ACC112 (cell line): ENCODE measurements around the gene CUEDC2.

Experiments
- H2AFZ ChIP-seq: fragments of 200-600 bp; sonication (generic); one replicate; pipeline ENCODE4 v1.6.0; 2017; ENCODE audit warnings: antibody characterized with exemption, low read length; ENCODE audit not compliant: unreplicated experiment
- H3K27ac ChIP-seq: fragments of 200-600 bp; sonication (generic); 2 replicates; pipeline ENCODE4 v1.5.1; 2014; ENCODE audit warnings: low read depth, mild to moderate bottlenecking, antibody characterized with exemption, low read length, moderate library complexity
- H3K27me3 ChIP-seq: fragments of 200-600 bp; sonication (generic); 2 replicates; pipeline ENCODE4 v1.6.1; 2014; ENCODE audit warnings: mild to moderate bottlenecking, antibody characterized with exemption, low read length, moderate library complexity, mixed read lengths; ENCODE audit not compliant: insufficient read depth
- H3K36me3 ChIP-seq: fragments of 200-600 bp; sonication (generic); 2 replicates; pipeline ENCODE4 v1.6.1; 2016; ENCODE audit warnings: mild to moderate bottlenecking, antibody characterized with exemption, low read length, moderate library complexity, mixed read lengths; ENCODE audit not compliant: insufficient read depth
- H3K4me1 ChIP-seq: fragments of 200-600 bp; sonication (generic); one replicate; pipeline ENCODE4 v1.6.1; 2016; ENCODE audit warnings: low read length, mixed read lengths; ENCODE audit not compliant: insufficient read depth, unreplicated experiment, control insufficient read depth
- H3K4me3 ChIP-seq: fragments of 200-600 bp; sonication (generic); 2 replicates; pipeline ENCODE4 v1.5.1; 2014; ENCODE audit warnings: mild to moderate bottlenecking, low read depth, low read length
- H3K79me2 ChIP-seq: fragments of 200-600 bp; sonication (generic); one replicate; pipeline ENCODE4 v1.6.0; 2016; ENCODE audit warnings: low read length; ENCODE audit not compliant: control insufficient read depth, unreplicated experiment, insufficient read depth

Gene CUEDC2

GRCh38 chr10:102416283-102416682 lies 16.1 kb downstream of the CUEDC2 start:
- peaks cover 15% of the 10 kb centered on the region for H3K4me1 ChIP-seq
- H3K79me2 ChIP-seq = no peaks in the 10 kb centered on the region
- no peak overlapping the region for H2AFZ ChIP-seq
- no peak overlapping the region for H3K4me3 ChIP-seq
- no peaks in the 10 kb centered on the region for H3K36me3 ChIP-seq
- no peak overlapping the region for H3K27ac ChIP-seq
- H3K27me3 ChIP-seq = peaks cover 24% of the 10 kb centered on the region

- Histone ChIP-seq H3K4me1 (peaks cover 18% of the 10 kb centered on the region), H3K27ac (no peak overlapping the region), H3K36me3 (no peaks in the 10 kb centered on the region), H3K4me3 (no peak overlapping the region), H2AFZ (no peak overlapping the region), H3K79me2 (no peaks in the 10 kb centered on the region), H3K27me3 (peaks cover 39% of the 10 kb centered on the region)
These were observed 17.6 kb downstream of the CUEDC2 start for GRCh38 chr10:102414749-102415148.

GRCh38 chr10:102413806-102414561 lies 18.4 kb downstream of the CUEDC2 start:
- Histone ChIP-seq H3K36me3 (no peaks in the 10 kb centered on the region), H3K79me2 (no peaks in the 10 kb centered on the region), H3K4me3 (no peak overlapping the region), H2AFZ (no peak overlapping the region), H3K4me1 (peaks cover 18% of the 10 kb centered on the region), H3K27me3 (peaks cover 41% of the 10 kb centered on the region), H3K27ac (no peak overlapping the region)

- no peaks in the 10 kb centered on the region for H3K36me3 ChIP-seq
- H2AFZ ChIP-seq = no peak overlapping the region
- H3K27me3 ChIP-seq = peaks cover 42% of the 10 kb centered on the region
- H3K79me2 ChIP-seq = no peaks in the 10 kb centered on the region
- H3K27ac ChIP-seq = no peak overlapping the region
- H3K4me3 ChIP-seq = no peak overlapping the region
- H3K4me1 ChIP-seq = peaks cover 21% of the 10 kb centered on the region
These were observed 19.2 kb downstream of the CUEDC2 start for GRCh38 chr10:102413053-102413705.

GRCh38 chr10:102412293-102412692 lies 20.1 kb downstream of the CUEDC2 start:
- Histone ChIP-seq H2AFZ (no peak overlapping the region), H3K27ac (no peak overlapping the region), H3K4me3 (no peak overlapping the region), H3K27me3 (peaks cover 39% of the 10 kb centered on the region), H3K4me1 (peaks cover 21% of the 10 kb centered on the region), H3K36me3 (no peaks in the 10 kb centered on the region), H3K79me2 (no peaks in the 10 kb centered on the region)

GRCh38 chr10:102411341-102412255 lies 20.8 kb downstream of the CUEDC2 start:
- H3K4me1 ChIP-seq = peaks cover 21% of the 10 kb centered on the region
- H2AFZ ChIP-seq = no peak overlapping the region
- no peaks in the 10 kb centered on the region for H3K36me3 ChIP-seq
- no peak overlapping the region for H3K27ac ChIP-seq
- H3K79me2 ChIP-seq = no peaks in the 10 kb centered on the region
- H3K4me3 ChIP-seq = no peak overlapping the region
- peaks cover 38% of the 10 kb centered on the region for H3K27me3 ChIP-seq

- Histone ChIP-seq H2AFZ (no peak overlapping the region), H3K79me2 (no peaks in the 10 kb centered on the region), H3K36me3 (no peaks in the 10 kb centered on the region), H3K27ac (no peak overlapping the region), H3K4me3 (peak overlapping the region; percentile 72), H3K4me1 (peaks cover 21% of the 10 kb centered on the region), H3K27me3 (peaks cover 38% of the 10 kb centered on the region)
These were observed 21.8 kb downstream of the CUEDC2 start for GRCh38 chr10:102410429-102411073.

GRCh38 chr10:102409604-102410428 lies 22.6 kb downstream of the CUEDC2 start:
- Histone ChIP-seq H3K4me3 (peak overlapping the region; percentile 72), H3K27me3 (peaks cover 38% of the 10 kb centered on the region), H3K79me2 (no peaks in the 10 kb centered on the region), H2AFZ (no peak overlapping the region), H3K27ac (no peak overlapping the region), H3K36me3 (no peaks in the 10 kb centered on the region), H3K4me1 (peaks cover 21% of the 10 kb centered on the region)

- H3K27me3 ChIP-seq = peaks cover 38% of the 10 kb centered on the region
- H3K36me3 ChIP-seq = no peaks in the 10 kb centered on the region
- H3K4me1 ChIP-seq = peaks cover 21% of the 10 kb centered on the region
- H3K79me2 ChIP-seq = no peaks in the 10 kb centered on the region
- H3K4me3 ChIP-seq = peak overlapping the region; percentile 78
- H2AFZ ChIP-seq = peak overlapping the region; percentile 62
- H3K27ac ChIP-seq = no peak overlapping the region
These were observed 23.4 kb downstream of the CUEDC2 start for GRCh38 chr10:102408728-102409603.
